Stimulated activated CD8-positive, alpha-beta memory T cell treated with anti-CD3 and anti-CD28 coated beads, Interleukin-7, amount 100 ng/mL, for 1 hour (primary cell): Measurements from ENCODE around the gene ADAMTS20.
"Not testable (repeated sequence)": the region's sequence is repeated elsewhere in the genome, so short reads cannot be mapped to it uniquely, and the experiment has no call there.

Experiments used
- DNase-seq, 2 donors: peaks; one replicate each; pipeline ENCODE4 v3.0.0-alpha.2; 2020; ENCODE audit warnings: low read depth in 2 of 2

Gene ADAMTS20

GRCh38 chr12:43360001-43360400 lies 192.0 kb downstream of the ADAMTS20 start:
- DNase-seq: not testable (repeated sequence)

DNA sequence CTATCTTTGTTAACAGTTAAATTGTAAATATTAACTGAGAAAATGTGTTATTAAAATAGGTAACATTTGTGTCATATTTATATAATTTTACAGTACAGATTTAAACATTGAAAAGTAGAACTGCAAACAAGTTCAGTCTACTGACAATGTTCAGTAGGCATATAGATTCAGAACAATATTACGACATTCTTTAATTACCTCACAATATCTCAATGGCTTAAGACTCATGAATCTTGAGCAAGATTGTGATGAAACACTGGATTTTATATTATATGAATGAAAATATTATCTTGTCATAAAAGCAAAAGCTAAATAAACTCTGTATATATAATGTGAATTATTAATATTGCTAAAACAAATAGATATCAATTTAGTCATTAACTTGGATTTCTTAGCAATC lies 194.9 kb downstream of the ADAMTS20 start:
- no peak for DNase-seq

DNA sequence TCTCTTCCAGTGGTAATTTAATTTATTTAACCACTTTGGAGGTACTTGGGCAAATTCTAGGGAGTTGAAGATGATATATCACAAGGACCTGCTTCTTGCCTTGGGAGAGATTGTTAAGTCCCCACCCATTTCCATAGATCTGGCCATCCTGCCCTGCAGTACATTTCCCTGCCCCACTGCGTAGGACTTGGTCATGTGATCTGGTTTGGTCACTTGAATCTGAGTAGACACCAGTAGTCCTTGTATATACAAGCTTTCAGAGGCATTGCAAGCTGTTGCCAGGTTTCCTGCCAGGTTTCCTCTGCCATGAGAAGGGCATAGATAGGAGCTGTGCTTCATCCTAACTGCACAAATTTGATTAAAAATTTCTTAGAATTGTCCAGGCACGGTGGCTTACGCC lies 200.0 kb downstream of the ADAMTS20 start:
- no peak for DNase-seq

- DNase-seq: no peak
Measured at GRCh38 chr12:43349863-43350262, 202.1 kb downstream of the ADAMTS20 start.

DNA sequence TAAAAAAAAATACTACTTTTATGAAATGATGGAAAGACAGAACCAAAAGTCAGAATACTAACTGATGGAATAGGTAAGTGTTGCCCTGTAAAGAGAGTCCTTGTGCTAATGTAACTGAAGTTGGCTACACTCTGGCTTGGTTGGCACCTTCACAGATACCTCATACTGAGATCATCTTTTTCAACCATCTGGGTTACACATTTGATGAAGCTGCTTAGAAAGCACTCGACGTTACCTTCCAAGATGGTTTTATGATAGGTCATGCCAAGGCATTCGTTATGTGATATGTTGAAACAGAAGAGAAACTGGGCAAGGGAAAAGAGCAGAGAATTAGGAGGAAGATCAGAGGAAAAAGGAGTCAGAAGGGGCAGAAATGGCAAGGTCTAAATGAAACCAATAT lies 203.8 kb downstream of the ADAMTS20 start:
- no peak for DNase-seq

GRCh38 chr12:43347026-43347425 lies 205.0 kb downstream of the ADAMTS20 start:
- no peak for DNase-seq

GRCh38 chr12:43345023-43345422 lies 207.0 kb downstream of the ADAMTS20 start:
- no peak for DNase-seq

DNA sequence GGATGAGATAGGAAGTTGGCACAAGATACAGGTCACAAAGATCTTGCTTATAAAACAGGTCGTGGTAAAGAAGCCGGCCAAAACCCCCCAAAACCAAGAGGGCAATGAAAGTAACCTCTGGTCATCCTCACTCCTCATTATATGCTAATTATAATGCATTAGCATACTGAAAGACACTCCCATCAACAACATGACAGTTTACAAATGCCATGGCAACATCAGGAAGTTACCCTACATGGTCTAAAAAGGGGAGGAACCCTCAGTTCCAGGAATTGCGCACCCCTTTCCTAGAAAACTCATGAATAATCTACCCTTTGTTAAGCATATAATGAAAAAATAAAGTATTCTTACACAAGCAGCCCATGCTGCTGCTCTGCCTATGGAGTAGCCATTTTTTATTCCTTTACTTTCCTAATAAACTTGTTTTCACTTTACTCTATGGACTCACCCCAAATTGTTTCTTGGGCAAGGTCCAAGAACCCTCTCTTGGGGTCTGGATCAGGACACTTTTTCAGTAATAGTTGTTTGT lies 210.2 kb downstream of the ADAMTS20 start:
- not testable (repeated sequence) for DNase-seq

DNA sequence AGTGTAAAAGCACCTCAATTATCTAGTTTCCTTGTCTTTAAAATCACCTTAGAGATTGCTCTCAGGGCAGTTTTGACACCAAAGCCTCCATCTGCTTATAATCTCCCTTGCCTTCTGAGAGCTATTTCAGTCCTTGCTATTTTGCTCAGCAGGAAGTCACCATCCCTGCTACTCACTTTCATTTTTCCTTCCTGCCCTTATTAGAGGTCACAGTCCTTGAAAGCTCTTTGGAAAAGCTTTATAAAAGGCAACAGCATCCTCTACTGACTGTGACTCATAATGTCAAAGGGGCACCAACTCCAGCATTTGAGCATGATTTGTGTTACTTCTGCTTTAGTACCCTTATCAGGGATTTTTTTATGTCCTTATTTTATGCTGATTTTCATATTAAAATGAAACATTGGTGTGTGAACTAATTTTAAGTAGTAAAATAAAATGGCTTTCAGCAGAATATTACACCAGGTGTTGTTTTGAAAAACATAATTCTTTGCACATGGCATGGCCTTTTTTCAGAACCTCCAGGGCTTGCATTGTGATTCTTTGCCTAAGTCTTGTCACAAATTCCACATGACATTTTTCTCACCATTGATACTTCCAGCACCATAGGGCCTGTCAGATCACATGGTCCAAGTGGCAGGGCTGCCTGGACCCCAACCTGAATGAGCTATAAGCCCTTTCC lies 213.0 kb downstream of the ADAMTS20 start:
- DNase-seq: no peak

DNA sequence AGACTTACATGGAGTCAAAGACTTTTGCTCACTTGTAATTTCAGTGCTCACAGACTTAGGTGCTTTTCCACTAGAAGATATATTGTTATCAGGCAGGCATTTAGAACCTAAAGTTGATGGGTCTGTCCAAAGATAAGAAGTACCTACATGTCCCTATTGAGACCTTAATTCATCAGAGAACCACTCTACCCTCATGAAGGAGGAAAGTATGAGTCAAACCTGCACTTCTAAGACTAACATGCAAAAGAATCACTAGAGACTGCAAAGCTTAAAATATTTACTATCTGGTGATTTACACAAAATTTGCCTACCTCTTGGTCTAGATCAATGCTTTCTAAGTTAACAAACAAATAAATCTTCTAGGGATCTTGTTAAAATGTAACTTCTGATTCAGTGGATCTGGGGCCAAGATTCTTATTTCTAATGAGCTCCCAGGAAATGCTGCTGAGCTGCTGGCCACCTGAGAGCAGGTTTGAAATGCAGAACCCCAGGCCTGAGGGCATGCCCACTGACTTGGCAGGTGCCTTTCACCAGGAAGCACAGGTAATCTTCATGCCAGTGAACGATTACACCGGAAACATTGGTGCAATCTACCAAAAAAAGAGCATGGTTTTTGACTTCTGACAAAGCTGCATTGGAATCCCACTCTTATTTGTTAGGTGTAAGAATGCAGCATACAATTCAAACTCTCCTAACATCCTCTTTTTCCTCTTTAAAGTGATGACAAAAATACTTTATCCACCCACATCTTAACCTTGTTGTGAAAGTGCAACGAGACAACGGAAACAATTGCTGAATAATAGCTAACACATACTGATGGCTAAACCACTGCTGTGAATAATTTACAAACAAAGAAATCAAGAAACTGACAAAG lies 214.2 kb downstream of the ADAMTS20 start:
- no peak for DNase-seq

GRCh38 chr12:43336962-43337555 lies 214.9 kb downstream of the ADAMTS20 start:
- no peak for DNase-seq

GRCh38 chr12:43333644-43334043 lies 218.4 kb downstream of the ADAMTS20 start:
- no peak for DNase-seq

- DNase-seq: no peak
Measured at GRCh38 chr12:43332977-43333640, 218.9 kb downstream of the ADAMTS20 start.

DNA sequence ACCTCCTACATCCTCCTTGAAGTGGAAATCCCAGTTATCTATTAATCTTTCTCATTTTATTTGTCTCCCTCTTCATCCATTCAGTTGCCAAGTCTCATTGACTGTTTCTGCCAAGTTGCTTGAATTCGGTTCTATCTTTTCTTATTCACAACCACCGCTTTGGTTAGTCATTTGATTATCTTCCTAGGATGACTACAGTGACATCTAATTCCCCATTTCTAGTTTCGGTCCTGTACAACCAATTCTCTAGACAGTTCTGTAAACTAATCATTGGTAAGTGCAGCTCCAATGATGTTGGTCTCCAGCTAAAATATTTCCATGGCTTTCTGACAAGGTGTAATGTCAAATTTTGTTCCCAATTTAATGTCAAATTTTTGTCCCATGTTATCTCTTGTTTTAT lies 220.1 kb downstream of the ADAMTS20 start:
- no peak for DNase-seq

DNA sequence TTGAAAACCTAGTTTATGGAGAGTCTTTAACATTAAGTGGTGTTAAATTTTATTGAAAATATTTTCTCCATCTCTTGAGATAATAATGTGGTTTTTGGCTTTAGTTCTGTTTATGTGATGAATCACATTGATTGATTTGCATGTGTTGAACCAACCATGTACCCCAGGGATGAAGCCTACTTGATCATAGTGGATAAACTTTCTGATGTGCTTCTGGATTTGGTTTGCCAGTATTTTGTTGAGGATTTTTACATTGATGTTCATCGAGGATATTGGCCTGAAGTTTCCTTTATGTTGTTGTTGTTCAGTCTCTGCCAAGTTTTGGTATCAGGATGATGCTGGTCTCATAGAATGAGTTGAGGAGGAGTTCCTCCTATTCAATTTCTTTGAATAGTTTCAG lies 222.6 kb downstream of the ADAMTS20 start:
- no peak for DNase-seq

DNA sequence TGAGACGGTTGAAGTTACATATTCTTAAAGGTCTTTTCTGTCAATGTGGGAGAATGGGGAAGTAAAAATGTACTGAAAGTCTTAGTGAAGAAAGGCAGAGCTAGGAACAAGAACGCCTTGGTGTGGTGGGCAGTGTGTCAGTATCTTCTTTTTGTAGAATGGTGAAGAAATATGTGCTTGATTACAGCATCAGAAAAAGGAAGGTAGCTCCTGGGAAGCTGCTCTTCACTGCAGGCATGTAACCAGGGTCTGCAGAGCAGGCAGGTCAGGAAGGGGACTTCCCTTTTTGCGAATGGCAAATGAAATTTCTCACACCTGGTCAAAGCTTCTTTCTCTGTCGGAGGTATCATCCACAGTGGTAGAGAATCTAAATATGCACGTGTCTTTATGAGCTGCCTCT lies 226.2 kb downstream of the ADAMTS20 start:
- no peak for DNase-seq

- no peak for DNase-seq
Measured at GRCh38 chr12:43320281-43320680, 231.7 kb downstream of the ADAMTS20 start.

GRCh38 chr12:43318021-43318420 lies 234.0 kb downstream of the ADAMTS20 start:
- no peak for DNase-seq

DNA sequence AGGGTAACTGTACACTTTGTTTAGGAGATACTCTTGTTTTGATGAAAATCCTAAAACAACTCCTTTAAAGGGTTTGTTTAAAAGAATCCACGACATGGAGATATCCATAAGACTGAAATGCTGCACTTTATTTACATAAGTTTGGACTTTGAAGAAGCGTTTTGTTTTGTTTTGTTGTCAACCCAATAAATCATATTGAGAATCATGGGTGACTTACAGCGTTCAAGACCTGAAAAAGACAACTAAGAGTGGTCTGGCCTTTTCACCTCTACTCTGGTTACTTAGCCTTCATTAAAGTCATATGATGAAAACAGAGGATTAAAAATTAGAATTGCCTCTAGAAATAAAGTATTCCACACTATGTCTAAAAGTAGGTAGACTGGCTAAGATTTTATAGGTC lies 234.8 kb downstream of the ADAMTS20 start:
- no peak for DNase-seq

DNA sequence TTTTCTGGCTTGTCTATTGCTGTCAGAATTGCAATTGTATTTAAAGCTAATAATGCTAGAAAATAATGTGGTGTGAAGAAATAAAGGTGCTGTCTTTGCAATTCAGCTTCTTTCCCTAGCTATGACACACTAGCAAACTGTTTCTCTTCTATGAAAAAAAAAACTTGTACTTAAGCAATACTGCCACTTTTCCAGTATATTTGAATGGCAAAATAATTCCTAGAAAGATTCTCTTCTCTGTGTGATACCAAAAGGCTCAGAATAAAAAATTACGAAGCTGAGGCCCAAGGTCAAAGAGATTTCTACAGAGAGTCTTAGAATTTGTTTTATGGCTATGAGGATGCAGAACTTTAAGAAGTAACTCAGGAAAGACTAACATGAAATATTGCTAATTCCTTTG lies 235.5 kb downstream of the ADAMTS20 start:
- no peak for DNase-seq

DNA sequence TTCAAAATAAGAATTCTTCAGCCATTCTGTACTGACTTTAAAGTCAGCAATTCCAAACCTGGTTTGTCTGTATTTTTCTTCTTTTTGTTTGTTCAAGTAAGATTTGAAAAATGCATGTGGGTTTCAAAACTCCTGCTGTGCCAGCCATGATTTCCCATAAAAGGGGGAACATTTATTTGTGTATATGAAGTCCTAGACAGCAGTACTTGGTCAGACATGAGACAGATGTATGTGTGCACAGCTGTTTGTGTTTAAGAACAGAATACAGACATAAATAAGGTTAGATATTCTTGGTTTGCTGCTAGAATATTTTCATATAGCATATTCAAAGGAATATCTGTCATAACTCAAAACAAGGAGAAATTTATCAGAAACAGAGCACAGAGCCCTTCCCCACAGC lies 236.0 kb downstream of the ADAMTS20 start:
- DNase-seq: no peak

- DNase-seq: no peak
Measured at GRCh38 chr12:43312991-43313505, 239.0 kb downstream of the ADAMTS20 start.
